ENCODE results near the gene DLAT. TPM values are rescaled to one million over a fixed set of nuclear protein-coding genes. Genes with fewer than 3 reads are reported as not detected.
"Not testable (repeated sequence)": the region's sequence is repeated elsewhere in the genome, so short reads cannot be mapped to it uniquely, and the experiment has no call there.

DLAT gene
- total RNA-seq, 2 experiments from 2014 or later: 26.2 to 26.7 TPM

GRCh38 chr11:111986589-111986988 is 38.6 kb upstream of the DLAT start:
- Mint-ChIP-seq H3K9me3 (no peaks in the 10 kb centered on the region), H3K27me3 (no peaks in the 10 kb centered on the region), H3K36me3 (ENCODE audit: low read depth) (peaks cover 8% of the 10 kb centered on the region), H3K4me3 (no peak overlapping the region), H3K4me1 (no peaks in the 10 kb centered on the region), H3K27ac (no peak overlapping the region)
- CTCF ChIA-PET: no interaction called here
- no peak for DNase-seq
- POLR2A ChIA-PET: no interaction called here

- ChIA-PET CTCF (no interaction called here), POLR2A (no interaction called here)
- Mint-ChIP-seq H3K4me3 (no peak overlapping the region), H3K27me3 (no peaks in the 10 kb centered on the region), H3K9me3 (no peaks in the 10 kb centered on the region), H3K4me1 (no peaks in the 10 kb centered on the region), H3K36me3 (ENCODE audit: low read depth) (peaks cover 11% of the 10 kb centered on the region), H3K27ac (no peak overlapping the region)
- no peak for DNase-seq
Measured at GRCh38 chr11:111990381-111990780, 34.8 kb upstream of the DLAT start.

DNA sequence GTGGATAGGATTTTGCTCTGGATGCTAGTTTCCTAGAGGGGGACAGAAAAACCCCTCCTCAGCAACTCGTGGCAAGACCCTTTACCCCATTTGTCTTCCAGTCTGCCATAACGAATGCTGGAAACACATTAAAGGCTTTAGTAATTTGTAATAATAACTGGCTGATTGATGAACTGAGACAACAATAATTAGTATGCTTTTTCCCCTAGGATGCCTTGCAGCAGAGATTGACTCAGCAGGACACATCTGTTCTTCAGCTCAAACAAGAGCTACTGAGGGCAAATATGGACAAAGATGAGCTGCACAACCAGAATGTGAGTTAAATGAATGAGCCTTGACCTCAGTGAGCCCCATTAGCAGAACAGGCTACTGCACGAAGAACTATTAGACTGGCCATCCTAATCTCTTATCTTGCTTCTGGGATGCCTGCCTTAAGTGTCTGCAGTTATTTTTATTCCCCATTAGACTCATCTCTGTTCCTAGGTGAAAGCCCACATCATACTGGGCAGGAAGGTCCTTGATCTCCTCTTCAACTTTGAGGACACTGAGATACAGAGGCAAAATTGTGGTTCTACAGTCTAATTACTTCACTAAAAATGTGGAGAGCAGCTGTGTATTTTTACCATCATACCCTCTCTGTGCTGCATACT is 32.9 kb upstream of the DLAT start:
- peaks cover 8% of the 10 kb centered on the region for H3K36me3 Mint-ChIP-seq (ENCODE audit: low read depth)
- H3K9me3 Mint-ChIP-seq: no peaks in the 10 kb centered on the region
- no peak for DNase-seq
- POLR2A ChIA-PET: no interaction called here
- CTCF ChIA-PET: interaction anchor here (1.5 kb wide), 1 partner anchor 61 kb away, joined by 4 read pairs; no protein-coding TSS in a partner anchor
- H3K4me3 Mint-ChIP-seq: no peak overlapping the region
- no peak overlapping the region for H3K27ac Mint-ChIP-seq
- no peaks in the 10 kb centered on the region for H3K4me1 Mint-ChIP-seq
- no peaks in the 10 kb centered on the region for H3K27me3 Mint-ChIP-seq

- POLR2A ChIA-PET: no interaction called here
- Mint-ChIP-seq H3K4me3 (no peak overlapping the region), H3K27ac (no peak overlapping the region), H3K9me3 (no peaks in the 10 kb centered on the region), H3K27me3 (no peaks in the 10 kb centered on the region), H3K4me1 (peaks cover 2% of the 10 kb centered on the region), H3K36me3 (ENCODE audit: low read depth) (peaks cover 7% of the 10 kb centered on the region)
- CTCF ChIA-PET: interaction anchor here (0.6 to 1.1 kb wide), 3 partner anchors 15 to 65 kb away, joined by 3 read pairs; no protein-coding TSS in a partner anchor
- DNase-seq: no peak
Measured at GRCh38 chr11:111996129-111996528, 29.1 kb upstream of the DLAT start.

DNA sequence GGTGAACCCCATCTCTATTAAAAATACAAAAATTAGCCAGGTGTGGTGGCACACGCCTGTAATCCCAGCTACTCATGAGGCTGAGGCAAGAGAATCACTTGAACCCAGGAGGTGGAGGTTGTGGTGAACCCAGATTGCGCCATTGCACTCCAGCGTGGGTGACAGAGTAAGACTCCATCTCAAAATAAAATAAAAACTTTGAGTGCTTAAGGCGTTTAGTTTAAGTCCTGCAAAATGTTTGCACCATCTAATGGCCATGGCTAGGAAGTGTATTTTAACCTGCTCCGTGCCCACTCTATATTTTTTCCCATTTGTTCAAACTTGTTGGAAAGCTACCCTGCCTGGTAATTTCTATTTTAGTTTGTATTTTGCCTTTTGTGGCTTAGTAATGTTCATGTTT is 28.5 kb upstream of the DLAT start:
- H3K27ac Mint-ChIP-seq; H3K4me3 Mint-ChIP-seq; H3K4me1 Mint-ChIP-seq; H3K9me3 Mint-ChIP-seq; DNase-seq; POLR2A ChIA-PET; H3K36me3 Mint-ChIP-seq (ENCODE audit: low read depth); H3K27me3 Mint-ChIP-seq: not testable (repeated sequence)
- CTCF ChIA-PET: interaction anchor here (1.0 to 1.6 kb wide), 5 partner anchors 15 to 125 kb away, joined by 3 to 8 read pairs (median 4); partner anchors contain the start of gene ALG9

DNA sequence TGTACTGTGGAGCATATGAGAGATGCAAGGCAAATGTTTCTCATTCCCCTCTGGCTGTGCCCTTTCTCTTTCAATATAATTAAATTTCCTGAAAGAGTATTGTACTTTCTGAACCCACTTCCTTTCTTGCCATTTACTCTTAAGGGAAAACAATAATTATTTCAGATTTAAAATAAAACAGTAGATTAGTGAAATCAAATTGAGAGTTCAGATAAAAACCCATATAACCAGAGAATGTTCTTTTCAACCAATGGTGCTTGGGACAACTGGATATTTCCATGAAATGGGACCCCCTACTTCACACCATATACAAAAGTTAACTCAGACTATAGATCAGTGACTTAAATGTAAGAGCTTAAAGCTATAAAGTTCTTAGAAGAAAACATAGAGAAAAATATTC is 26.1 kb upstream of the DLAT start:
- POLR2A ChIA-PET: no interaction called here
- CTCF ChIA-PET: interaction anchor here (1.6 kb wide), 1 partner anchor 67 kb away, joined by 5 read pairs; no protein-coding TSS in a partner anchor
- no peaks in the 10 kb centered on the region for H3K9me3 Mint-ChIP-seq

GRCh38 chr11:112000703-112001102 is 24.5 kb upstream of the DLAT start:
- peaks cover 6% of the 10 kb centered on the region for H3K36me3 Mint-ChIP-seq (ENCODE audit: low read depth)
- H3K4me1 Mint-ChIP-seq: peaks cover 2% of the 10 kb centered on the region
- H3K9me3 Mint-ChIP-seq: no peaks in the 10 kb centered on the region
- H3K4me3 Mint-ChIP-seq: no peak overlapping the region
- CTCF ChIA-PET: no interaction called here
- POLR2A ChIA-PET: no interaction called here
- no peak for DNase-seq
- H3K27me3 Mint-ChIP-seq: no peaks in the 10 kb centered on the region
- H3K27ac Mint-ChIP-seq: no peak overlapping the region

More for the DNA sequence above, 26.1 kb upstream of the DLAT start:
- H3K36me3 Mint-ChIP-seq (ENCODE audit: low read depth): peaks cover 6% of the 10 kb centered on the region
- no peak for DNase-seq
- H3K27me3 Mint-ChIP-seq: no peaks in the 10 kb centered on the region
- no peak overlapping the region for H3K27ac Mint-ChIP-seq
- H3K4me1 Mint-ChIP-seq: peaks cover 2% of the 10 kb centered on the region
- no peak overlapping the region for H3K4me3 Mint-ChIP-seq

- Mint-ChIP-seq H3K27me3 (peaks cover 11% of the 10 kb centered on the region), H3K4me1 (peaks cover 2% of the 10 kb centered on the region), H3K36me3 (ENCODE audit: low read depth) (peaks cover 6% of the 10 kb centered on the region), H3K9me3 (no peaks in the 10 kb centered on the region), H3K4me3 (no peak overlapping the region), H3K27ac (no peak overlapping the region)
- no peak for DNase-seq
- ChIA-PET POLR2A (interaction anchor here (0.9 to 1.3 kb wide), 2 partner anchors 14 to 76 kb away, joined by 3 read pairs; no protein-coding TSS in a partner anchor), CTCF (interaction anchor here (0.5 to 1.3 kb wide), 5 partner anchors 21 to 398 kb away, joined by 3 to 5 read pairs (median 5); no protein-coding TSS in a partner anchor)
Measured at GRCh38 chr11:112002491-112003216, 22.6 kb upstream of the DLAT start.

- no peaks in the 10 kb centered on the region for H3K4me1 Mint-ChIP-seq
- CTCF ChIA-PET: no interaction called here
- peaks cover 6% of the 10 kb centered on the region for H3K36me3 Mint-ChIP-seq (ENCODE audit: low read depth)
- no peak overlapping the region for H3K4me3 Mint-ChIP-seq
- POLR2A ChIA-PET: no interaction called here
- H3K9me3 Mint-ChIP-seq: no peaks in the 10 kb centered on the region
- no peak overlapping the region for H3K27ac Mint-ChIP-seq
- DNase-seq: no peak
- peaks cover 26% of the 10 kb centered on the region for H3K27me3 Mint-ChIP-seq
Measured at GRCh38 chr11:112004389-112004788, 20.8 kb upstream of the DLAT start.

DNA sequence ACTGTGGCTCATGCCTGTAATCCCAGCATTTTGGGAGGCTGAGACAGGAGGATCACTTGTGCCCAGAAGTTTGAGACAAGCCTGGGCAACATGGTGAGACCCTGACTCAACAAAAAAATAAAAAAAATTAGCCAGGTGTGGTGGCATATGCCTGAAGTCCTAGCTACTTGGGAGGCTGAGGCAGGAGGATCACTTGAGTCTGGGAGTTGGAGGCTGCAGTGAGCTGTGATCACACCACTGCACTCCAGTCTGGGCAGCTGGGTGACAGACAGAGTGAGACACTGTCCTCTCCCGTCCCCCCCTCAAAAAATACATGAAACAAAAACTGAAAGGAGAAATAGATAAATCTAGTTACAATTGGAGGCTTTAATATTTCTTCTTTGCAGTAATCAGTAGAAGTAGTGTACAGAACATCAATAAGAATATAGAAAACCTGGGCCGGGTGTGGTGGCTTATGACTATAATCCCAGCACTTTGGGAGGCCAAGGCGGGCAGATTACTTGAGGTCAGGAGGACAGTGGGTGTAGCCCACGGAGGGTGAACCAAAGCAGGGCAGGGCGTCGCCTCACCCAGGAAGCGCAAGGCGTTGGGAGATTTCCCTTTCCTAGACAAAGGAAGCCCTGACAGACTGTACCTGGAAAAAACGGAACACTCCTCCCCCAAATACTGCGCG is 19.6 kb upstream of the DLAT start:
- Mint-ChIP-seq H3K9me3 (no peaks in the 10 kb centered on the region), H3K36me3 (ENCODE audit: low read depth) (peaks cover 4% of the 10 kb centered on the region), H3K4me3 (no peak overlapping the region), H3K27me3 (peaks cover 32% of the 10 kb centered on the region), H3K27ac (no peak overlapping the region), H3K4me1 (no peaks in the 10 kb centered on the region)
- POLR2A ChIA-PET: no interaction called here
- DNase-seq: no peak
- CTCF ChIA-PET: no interaction called here

DNA sequence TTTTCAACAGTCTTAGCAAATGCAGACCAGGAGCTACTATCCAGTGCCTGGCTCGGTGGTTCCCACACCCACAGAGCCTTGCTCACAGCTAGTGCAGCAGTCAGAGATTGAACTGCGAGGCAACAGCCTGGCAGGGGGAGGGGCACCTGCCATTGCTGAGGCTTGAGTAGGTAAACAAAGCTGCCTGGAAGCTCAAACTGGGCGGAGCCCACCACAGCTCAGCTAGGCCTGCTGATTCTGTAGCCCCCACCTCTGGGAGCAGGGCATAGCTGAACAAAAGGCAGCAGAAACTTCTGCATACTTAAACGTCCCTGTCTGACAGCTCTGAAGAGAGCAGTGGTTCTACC is 19.1 kb upstream of the DLAT start:
- POLR2A ChIA-PET; H3K27ac Mint-ChIP-seq; H3K9me3 Mint-ChIP-seq; H3K4me1 Mint-ChIP-seq; H3K4me3 Mint-ChIP-seq; DNase-seq; H3K36me3 Mint-ChIP-seq (ENCODE audit: low read depth): not testable (repeated sequence)
- CTCF ChIA-PET: interaction anchor here (0.8 to 1.0 kb wide), 2 partner anchors 24 to 35 kb away, joined by 3 read pairs; no protein-coding TSS in a partner anchor
- peaks cover 33% of the 10 kb centered on the region for H3K27me3 Mint-ChIP-seq

DNA sequence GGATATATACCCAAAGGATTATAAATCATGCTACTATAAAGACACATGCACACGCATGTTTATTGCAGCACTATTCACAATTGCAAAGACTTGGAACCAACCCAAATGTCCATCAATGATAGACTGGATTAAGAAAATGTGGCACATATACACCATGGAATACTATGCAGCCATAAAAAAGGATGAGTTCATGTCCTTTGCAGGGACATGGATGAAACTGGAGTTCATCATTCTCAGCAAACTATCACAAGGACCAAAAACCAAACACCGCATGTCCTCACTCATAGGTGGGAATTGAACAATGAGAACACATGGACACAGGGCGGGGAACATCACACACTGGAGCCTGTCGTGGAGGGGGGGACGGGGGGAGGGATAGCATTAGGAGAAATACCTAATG is 13.8 kb upstream of the DLAT start:
- DNase-seq; H3K4me3 Mint-ChIP-seq; POLR2A ChIA-PET; H3K27ac Mint-ChIP-seq; H3K9me3 Mint-ChIP-seq; CTCF ChIA-PET; H3K4me1 Mint-ChIP-seq; H3K36me3 Mint-ChIP-seq (ENCODE audit: low read depth): not testable (repeated sequence)
- peaks cover 35% of the 10 kb centered on the region for H3K27me3 Mint-ChIP-seq

DNA sequence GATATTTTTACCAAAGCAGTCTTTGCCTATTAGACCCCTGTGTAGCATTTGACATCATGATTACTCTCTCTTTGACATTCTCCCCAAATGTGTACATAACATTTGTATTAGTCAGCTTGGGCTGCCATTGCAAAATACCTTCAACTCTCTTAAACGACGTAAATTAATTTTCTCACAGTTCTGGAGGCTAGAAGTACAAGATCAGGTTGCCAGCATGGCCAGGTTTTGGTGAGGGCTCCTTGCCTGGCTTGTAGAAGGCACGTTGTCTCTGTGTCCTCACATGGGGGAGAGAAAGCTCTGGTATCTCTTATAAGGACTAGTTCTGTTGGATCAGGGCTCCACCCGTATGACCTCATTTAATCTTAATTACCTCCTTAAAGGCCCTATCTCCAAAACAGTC is 12.3 kb upstream of the DLAT start:
- Mint-ChIP-seq H3K36me3 (ENCODE audit: low read depth) (no peaks in the 10 kb centered on the region), H3K27ac (no peak overlapping the region), H3K27me3 (peaks cover 21% of the 10 kb centered on the region), H3K9me3 (no peaks in the 10 kb centered on the region), H3K4me1 (no peaks in the 10 kb centered on the region), H3K4me3 (no peak overlapping the region)
- ChIA-PET CTCF (no interaction called here), POLR2A (no interaction called here)
- no peak for DNase-seq

Measured in activated CD4-positive, alpha-beta memory T cell treated with anti-CD3 and anti-CD28 coated beads, Interleukin-2, amount 10 ng/mL, durations not matched to agents 7 days and 5 days (primary cell).